NB4 (cell line): Measurements from ENCODE around the gene ZNF287.

Experiments used
- DNase-seq: peaks from one replicate; pipeline ENCODE4 v3.0.0; 2010; ENCODE audit warnings: low read depth
- H3K4me3 ChIP-seq: one replicate; pipeline ENCODE4 v1.5.1; 2011; ENCODE audit warnings: mild to moderate bottlenecking, low read depth, low read length, moderate library complexity
- MYC ChIP-seq: IDR thresholded peaks from 2 replicates; pipeline ENCODE4 v1.6.1; 2011; ENCODE audit warnings: low read depth, low read length
- POLR2A ChIP-seq: IDR thresholded peaks from 2 replicates; pipeline ENCODE4 v1.6.1; 2011; ENCODE audit warnings: mild to moderate bottlenecking; ENCODE audit not compliant: insufficient read length; ENCODE audit errors: extremely low read depth
- TF ChIP-seq, protein P1 (sequence below): IDR thresholded peaks from 2 replicates; pipeline ENCODE4 v1.6.1; 2011; ENCODE audit warnings: low read depth, low read length
- TF ChIP-seq, protein P2 (sequence below): IDR thresholded peaks from one replicate; pipeline ENCODE4 v1.5.1; 2012; ENCODE audit warnings: low read depth, low read length

The ZNF287 gene

DNA sequence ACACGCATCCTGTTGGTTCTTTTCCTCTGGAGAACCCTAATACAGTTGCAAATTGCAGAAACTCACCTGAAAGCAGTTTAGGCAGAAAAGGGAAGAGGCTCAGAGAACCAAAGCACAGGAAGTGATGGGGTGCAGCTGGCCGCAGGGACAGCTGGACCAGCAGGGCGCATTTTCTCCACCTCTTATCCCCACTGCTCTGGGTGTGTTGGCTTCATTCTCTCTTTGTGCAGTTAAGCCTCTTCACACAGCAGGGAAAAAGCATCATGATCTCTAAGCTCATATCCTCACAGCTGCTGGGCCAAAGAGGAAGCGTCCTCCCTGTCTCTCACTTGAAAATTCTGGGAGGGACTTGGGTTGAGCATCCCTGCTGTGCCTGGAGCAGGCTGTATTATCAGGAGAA is 57.0 kb downstream of the ZNF287 start:
- peak; percentile 65 for DNase-seq
- TF ChIP-seq MYC, result no peak
- TF ChIP-seq, protein P1, sequence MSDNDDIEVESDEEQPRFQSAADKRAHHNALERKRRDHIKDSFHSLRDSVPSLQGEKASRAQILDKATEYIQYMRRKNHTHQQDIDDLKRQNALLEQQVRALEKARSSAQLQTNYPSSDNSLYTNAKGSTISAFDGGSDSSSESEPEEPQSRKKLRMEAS, result no peak
- TF ChIP-seq, protein P2, sequence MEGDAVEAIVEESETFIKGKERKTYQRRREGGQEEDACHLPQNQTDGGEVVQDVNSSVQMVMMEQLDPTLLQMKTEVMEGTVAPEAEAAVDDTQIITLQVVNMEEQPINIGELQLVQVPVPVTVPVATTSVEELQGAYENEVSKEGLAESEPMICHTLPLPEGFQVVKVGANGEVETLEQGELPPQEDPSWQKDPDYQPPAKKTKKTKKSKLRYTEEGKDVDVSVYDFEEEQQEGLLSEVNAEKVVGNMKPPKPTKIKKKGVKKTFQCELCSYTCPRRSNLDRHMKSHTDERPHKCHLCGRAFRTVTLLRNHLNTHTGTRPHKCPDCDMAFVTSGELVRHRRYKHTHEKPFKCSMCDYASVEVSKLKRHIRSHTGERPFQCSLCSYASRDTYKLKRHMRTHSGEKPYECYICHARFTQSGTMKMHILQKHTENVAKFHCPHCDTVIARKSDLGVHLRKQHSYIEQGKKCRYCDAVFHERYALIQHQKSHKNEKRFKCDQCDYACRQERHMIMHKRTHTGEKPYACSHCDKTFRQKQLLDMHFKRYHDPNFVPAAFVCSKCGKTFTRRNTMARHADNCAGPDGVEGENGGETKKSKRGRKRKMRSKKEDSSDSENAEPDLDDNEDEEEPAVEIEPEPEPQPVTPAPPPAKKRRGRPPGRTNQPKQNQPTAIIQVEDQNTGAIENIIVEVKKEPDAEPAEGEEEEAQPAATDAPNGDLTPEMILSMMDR, result no peak
- TF ChIP-seq POLR2A, result no peak
- no peak overlapping the region for H3K4me3 ChIP-seq

DNA sequence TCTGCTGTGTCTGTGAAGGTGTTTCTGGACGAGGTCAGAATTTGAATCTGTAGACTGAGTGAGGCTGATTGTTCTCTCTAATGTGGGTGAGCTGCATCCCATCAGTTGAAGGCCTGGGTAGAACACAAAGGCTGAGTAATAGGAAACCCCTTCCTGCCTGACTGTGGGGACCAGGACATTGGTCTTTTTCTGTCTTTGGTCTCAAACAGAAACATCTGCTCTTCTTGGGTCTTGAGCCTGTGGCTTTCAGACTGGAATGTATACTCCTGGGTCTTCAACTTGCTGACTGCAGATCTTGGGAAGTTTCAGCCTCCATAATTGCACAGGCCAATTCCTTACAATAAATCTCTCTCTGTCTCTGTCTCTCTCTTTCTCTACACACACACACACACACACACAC is 57.4 kb downstream of the ZNF287 start:
- no peak for DNase-seq
- TF ChIP-seq, protein P1, result no peak
- no peak overlapping the region for H3K4me3 ChIP-seq

DNA sequence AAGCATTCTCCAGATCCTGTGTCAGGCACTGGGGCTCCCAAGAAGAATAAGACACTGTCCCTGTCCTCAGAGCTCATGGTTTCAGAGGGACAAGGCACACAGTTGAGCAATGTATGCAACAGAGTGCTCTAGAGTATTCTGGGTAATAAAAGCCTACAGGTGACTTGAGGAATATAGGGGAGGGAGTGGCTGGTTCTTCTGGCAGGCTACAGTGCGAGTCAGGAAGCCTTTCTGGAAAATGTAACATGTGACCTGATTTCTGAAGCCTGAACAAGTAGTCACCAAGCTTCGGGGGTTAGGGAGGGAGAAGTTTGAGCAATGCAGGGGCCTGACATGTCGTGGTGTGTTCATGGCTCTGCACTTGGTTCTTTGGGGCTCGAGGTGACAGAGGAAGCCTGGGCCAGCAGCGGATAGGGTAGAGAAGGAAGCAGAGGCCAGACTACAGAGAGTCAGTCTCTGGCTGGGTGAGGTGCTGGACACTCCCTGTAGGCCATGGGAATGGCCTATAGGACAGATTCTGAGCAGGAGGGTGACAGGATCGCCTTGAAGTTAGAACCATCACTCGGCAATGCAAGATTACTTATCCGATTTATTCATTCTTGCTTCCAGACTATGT is 61.0 kb downstream of the ZNF287 start:
- DNase-seq, result no peak
- TF ChIP-seq POLR2A, result no peak
- TF ChIP-seq, protein P1, result no peak
- TF ChIP-seq MYC, result no peak
- TF ChIP-seq, protein P2, result no peak

DNA sequence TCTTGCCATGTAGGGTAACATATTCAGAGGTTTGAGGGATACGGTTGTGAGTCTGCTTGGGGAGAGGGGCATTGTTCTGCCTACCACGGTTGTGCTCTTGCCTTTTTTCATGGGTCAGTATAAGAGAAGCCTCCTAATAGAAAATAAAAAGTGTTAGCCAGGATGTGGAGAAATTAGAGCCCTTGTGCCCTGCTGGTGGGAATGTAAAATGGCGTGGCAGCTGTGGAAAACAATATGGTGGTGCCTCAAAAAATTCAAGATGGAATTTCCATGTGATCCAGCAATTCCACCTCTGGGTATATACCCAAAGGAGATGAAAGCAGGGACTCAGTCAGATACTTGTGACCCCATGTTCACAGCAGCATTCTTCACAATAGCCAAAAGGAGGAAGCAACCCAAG is 62.8 kb downstream of the ZNF287 start:
- H3K4me3 ChIP-seq, result no peak overlapping the region
- TF ChIP-seq POLR2A (no peak), MYC (no peak)
- TF ChIP-seq, protein P1, result no peak
- TF ChIP-seq, protein P2, result no peak
- DNase-seq, result no peak

More for the DNA sequence above, 61.0 kb downstream of the ZNF287 start:
- H3K4me3 ChIP-seq, result no peak overlapping the region

DNA sequence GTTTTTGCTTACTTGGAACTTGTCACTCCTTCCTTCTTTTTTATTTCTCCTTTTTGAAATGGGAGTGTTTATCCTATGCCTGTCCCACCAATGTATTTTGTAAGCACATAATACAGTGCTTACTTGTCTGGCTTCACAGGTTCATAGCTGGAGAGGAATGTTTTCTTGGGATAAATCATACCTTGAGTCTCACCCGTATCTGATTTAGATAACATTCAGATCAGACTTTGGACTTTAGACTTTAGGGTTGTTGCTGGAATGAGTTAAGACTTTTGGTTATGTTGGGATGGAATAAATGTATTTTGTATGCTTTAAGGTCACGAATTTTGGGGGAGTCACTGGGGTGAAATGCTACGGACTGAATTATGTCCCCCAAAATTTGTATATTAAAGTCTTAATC is 64.0 kb downstream of the ZNF287 start:
- DNase-seq, result no peak
- no peak for TF ChIP-seq POLR2A
- TF ChIP-seq MYC, result no peak
- TF ChIP-seq, protein P1, result no peak
- H3K4me3 ChIP-seq, result no peak overlapping the region
